Breast epithelium (tissue), 4 donors: ENCODE data around the gene HSPA12A. TPM values are rescaled to one million over a fixed set of nuclear protein-coding genes. Genes with fewer than 3 reads are reported as not detected.

Experiments used
- DNase-seq, 2 donors: peaks; one replicate each; pipeline ENCODE4 v3.0.0-alpha.2; 2019; ENCODE audit warnings: low spot score in 2 of 2
- H3K27ac ChIP-seq, 2 donors: fragments of 200-600 bp; sonication (generic) in 1 of 2; one replicate each; pipeline ENCODE4 v1.5.1; 2016 to 2019; ENCODE audit warnings: mild to moderate bottlenecking in 1 of 2
- H3K27me3 ChIP-seq, 2 donors: fragments of 200-600 bp; sonication (generic) in 1 of 2; one replicate each; pipeline versions ENCODE4 v1.5.1 to v1.6.0; 2017 to 2019; ENCODE audit warnings: control low read depth in 1 of 2, mild to moderate bottlenecking in 1 of 2
- H3K36me3 ChIP-seq: fragments of 200-600 bp; one replicate; pipeline ENCODE4 v1.5.1; 2019
- H3K4me1 ChIP-seq, 2 donors: fragments of 200-600 bp; sonication (generic); one replicate each; pipeline ENCODE4 v1.5.1; 2016 to 2019; ENCODE audit warnings: control low read depth in 1 of 2
- H3K4me3 ChIP-seq, 3 donors: fragments of 200-600 bp; sonication (generic); 1 replicate in 2 of 3; 2 replicates in 1 of 3; pipeline ENCODE4 v1.5.1; 2016 to 2019; ENCODE audit warnings: mild to moderate bottlenecking in 3 of 3, moderate library complexity in 2 of 3
- H3K9me3 ChIP-seq, 2 donors: fragments of 200-600 bp; sonication (generic) in 1 of 2; one replicate each; pipeline ENCODE4 v1.5.1; 2016 to 2019; ENCODE audit warnings: control low read depth in 1 of 2
- CTCF ChIP-seq, 3 donors: fragments of 450-650 bp; IDR thresholded peaks; one replicate each; pipeline ENCODE4 v1.5.1; 2016 to 2017; ENCODE audit warnings: antibody characterized with exemption in 3 of 3, mild to moderate bottlenecking in 3 of 3, moderate library complexity in 3 of 3
- POLR2A ChIP-seq: fragments of 450-650 bp; IDR thresholded peaks from one replicate; pipeline ENCODE4 v1.6.1; 2016; ENCODE audit warnings: antibody characterized with exemption, mild to moderate bottlenecking, moderate library complexity
- POLR2AphosphoS5 ChIP-seq, 3 donors: sonication (generic); formaldehyde crosslinking; IDR thresholded peaks; one replicate each; pipeline ENCODE4 v1.6.1; 2017; ENCODE audit warnings: antibody characterized with exemption in 3 of 3
- intact Hi-C: fragments of 100-400 bp; cut with DNase I; formaldehyde crosslinking; loops from one replicate; pipeline ENCODE4 v1.15.1; 2023; ENCODE audit warnings: low total_unique reads
- total RNA-seq, 3 donors: library from RNA; depleted of rRNA; stranded (reverse); fragments of >200 nt; gene quantifications; one replicate each; pipeline ENCODE4 v1.1.0, GENCODE V29; 2016

HSPA12A gene
- total RNA-seq, 3 donors from 2014 or later, result 13.2 to 23.6 (median 14.2) TPM

GRCh38 chr10:116667484-116667883 lies 74.9 kb downstream of the HSPA12A start:
- TF ChIP-seq CTCF (IDR thresholded peaks at IDR 0.05) (no peak), POLR2AphosphoS5 (IDR thresholded peaks at IDR 0.05) (no peak), POLR2A (no peak)

DNA sequence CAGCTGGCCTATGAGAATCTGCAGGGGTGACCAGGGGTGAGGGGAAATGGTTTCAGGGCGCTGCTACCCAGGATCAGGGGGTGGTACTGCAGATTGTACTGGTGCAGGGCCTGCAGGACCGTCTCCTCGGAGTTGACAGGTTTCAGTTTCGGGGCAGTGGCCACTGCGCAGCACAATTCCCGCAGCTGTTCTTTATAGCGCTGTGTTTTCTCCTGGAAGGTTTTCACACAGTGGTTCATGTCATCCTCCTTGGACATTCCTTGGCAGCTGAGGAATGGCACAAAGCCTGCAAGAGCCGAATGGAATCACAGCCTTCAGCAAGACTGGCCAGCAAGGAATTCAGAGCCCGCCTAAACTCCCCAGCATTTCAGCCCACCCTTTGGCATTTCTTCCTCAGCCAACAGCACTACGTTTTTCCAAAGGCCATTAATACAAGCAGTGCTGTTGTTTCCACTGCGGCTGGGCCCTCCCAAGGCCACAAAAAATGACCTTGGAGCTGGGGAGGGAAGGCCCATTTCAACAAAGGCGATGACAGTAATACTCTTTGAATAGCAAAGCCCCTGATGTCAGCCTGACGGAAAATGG lies 76.7 kb downstream of the HSPA12A start:
- intact Hi-C loops, result no loop called here
- Histone ChIP-seq H3K4me3 (peak overlapping the region; percentile 6 to 56 (median 28)), H3K9me3 (no peaks in the 10 kb centered on the region), H3K4me1 (no peaks in the 10 kb centered on the region), H3K27me3 (peaks cover 0 to 5% of the 10 kb centered on the region in 2 donors), H3K36me3 (no peaks in the 10 kb centered on the region), H3K27ac (peak overlapping the region; percentile 19 to 21)
- TF ChIP-seq POLR2AphosphoS5 (IDR thresholded peaks at IDR 0.05), result no peak
- no peak for TF ChIP-seq CTCF (IDR thresholded peaks at IDR 0.05)
- TF ChIP-seq POLR2A, result no peak
- peak in 1 of 2 donors; percentile 60 for DNase-seq

More at GRCh38 chr10:116667484-116667883, 74.9 kb downstream of the HSPA12A start:
- Histone ChIP-seq H3K36me3 (no peaks in the 10 kb centered on the region), H3K9me3 (no peaks in the 10 kb centered on the region), H3K27ac (no peak overlapping the region), H3K4me3 (no peak overlapping the region), H3K27me3 (peaks cover 0 to 7% of the 10 kb centered on the region in 2 donors), H3K4me1 (no peaks in the 10 kb centered on the region)
- intact Hi-C loops, result no loop called here
- no peak for DNase-seq

DNA sequence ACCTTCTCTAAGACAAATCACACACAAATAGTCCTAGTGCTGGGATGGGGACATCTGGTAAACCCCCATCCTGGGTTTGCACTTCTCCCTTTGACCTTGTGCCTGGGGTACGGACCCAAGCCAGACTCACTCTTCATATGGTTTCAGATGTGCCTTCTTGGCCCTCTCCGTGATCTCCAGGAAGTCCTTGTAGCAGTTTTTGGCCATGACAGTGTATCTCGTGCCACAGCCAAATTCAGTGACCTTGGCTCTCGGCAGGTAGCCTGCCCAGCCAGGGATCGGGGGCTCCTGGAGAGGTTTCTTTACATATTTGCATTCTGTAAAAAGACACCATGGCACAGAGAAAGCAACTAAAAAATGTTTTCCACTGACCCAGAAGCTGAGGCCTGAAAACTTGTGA lies 77.7 kb downstream of the HSPA12A start:
- no peak overlapping the region for H3K27ac ChIP-seq

GRCh38 chr10:116663342-116663741 lies 79.0 kb downstream of the HSPA12A start:
- no peaks in the 10 kb centered on the region for H3K36me3 ChIP-seq
- no peak overlapping the region for H3K27ac ChIP-seq
- no peak for DNase-seq
- H3K4me3 ChIP-seq, result no peak overlapping the region
- H3K9me3 ChIP-seq, result no peaks in the 10 kb centered on the region
- no peaks in the 10 kb centered on the region for H3K27me3 ChIP-seq
- intact Hi-C loops, result no loop called here
- H3K4me1 ChIP-seq, result no peaks in the 10 kb centered on the region
- TF ChIP-seq POLR2AphosphoS5 (IDR thresholded peaks at IDR 0.05), result no peak
- TF ChIP-seq POLR2A, result no peak
- TF ChIP-seq CTCF (IDR thresholded peaks at IDR 0.05), result no peak

More for the DNA sequence above, 77.7 kb downstream of the HSPA12A start:
- Histone ChIP-seq H3K4me3 (no peak overlapping the region), H3K4me1 (no peaks in the 10 kb centered on the region), H3K9me3 (no peaks in the 10 kb centered on the region), H3K27me3 (no peaks in the 10 kb centered on the region), H3K36me3 (no peaks in the 10 kb centered on the region)
- intact Hi-C loops, result no loop called here
- DNase-seq, result no peak
- TF ChIP-seq POLR2AphosphoS5 (IDR thresholded peaks at IDR 0.05) (no peak), POLR2A (no peak), CTCF (IDR thresholded peaks at IDR 0.05) (no peak)

DNA sequence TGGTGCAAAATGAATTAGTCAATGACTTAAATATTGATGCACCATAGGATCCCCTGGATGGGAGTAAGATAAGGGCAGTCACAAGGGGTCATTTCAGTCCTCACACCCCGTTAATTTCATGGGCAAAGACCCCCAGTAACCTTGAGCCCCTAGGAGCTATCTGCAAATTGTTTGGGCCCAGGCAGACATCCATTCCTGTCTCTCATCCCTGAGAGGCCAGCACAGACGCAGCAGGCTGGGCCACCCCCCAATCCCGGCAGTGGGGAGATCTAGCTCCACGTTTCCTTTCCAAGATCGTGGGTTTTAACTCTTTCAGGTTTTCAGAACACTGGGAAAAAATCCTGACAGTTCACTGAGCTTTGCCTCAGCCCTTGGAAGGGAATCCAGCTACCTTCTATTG lies 81.5 kb downstream of the HSPA12A start:
- Histone ChIP-seq H3K36me3 (no peaks in the 10 kb centered on the region), H3K4me1 (no peaks in the 10 kb centered on the region), H3K27ac (no peak overlapping the region), H3K9me3 (no peaks in the 10 kb centered on the region), H3K4me3 (no peak overlapping the region), H3K27me3 (no peaks in the 10 kb centered on the region)
- TF ChIP-seq POLR2AphosphoS5 (IDR thresholded peaks at IDR 0.05) (no peak), POLR2A (no peak), CTCF (IDR thresholded peaks at IDR 0.05) (no peak)
- intact Hi-C loops, result no loop called here
- no peak for DNase-seq
